ENCODE measurements around the gene ADAMTS12.

GRCh38 chr5:33526755-33527154, 365.0 kb downstream of the ADAMTS12 start:
- TF ChIP-seq, protein P1, sequence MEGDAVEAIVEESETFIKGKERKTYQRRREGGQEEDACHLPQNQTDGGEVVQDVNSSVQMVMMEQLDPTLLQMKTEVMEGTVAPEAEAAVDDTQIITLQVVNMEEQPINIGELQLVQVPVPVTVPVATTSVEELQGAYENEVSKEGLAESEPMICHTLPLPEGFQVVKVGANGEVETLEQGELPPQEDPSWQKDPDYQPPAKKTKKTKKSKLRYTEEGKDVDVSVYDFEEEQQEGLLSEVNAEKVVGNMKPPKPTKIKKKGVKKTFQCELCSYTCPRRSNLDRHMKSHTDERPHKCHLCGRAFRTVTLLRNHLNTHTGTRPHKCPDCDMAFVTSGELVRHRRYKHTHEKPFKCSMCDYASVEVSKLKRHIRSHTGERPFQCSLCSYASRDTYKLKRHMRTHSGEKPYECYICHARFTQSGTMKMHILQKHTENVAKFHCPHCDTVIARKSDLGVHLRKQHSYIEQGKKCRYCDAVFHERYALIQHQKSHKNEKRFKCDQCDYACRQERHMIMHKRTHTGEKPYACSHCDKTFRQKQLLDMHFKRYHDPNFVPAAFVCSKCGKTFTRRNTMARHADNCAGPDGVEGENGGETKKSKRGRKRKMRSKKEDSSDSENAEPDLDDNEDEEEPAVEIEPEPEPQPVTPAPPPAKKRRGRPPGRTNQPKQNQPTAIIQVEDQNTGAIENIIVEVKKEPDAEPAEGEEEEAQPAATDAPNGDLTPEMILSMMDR (conservative IDR thresholded peaks at IDR 0.05) = no peak
- no peak for TF ChIP-seq ZFX (IDR thresholded peaks at IDR 0.05)
